Astrocyte (in vitro differentiated cells and primary cell): ENCODE data around the gene POLE4. TPM values are rescaled to one million over a fixed set of nuclear protein-coding genes. Genes with fewer than 3 reads are reported as not detected.

ENCODE experiments used
- DNase-seq: peaks from one replicate; pipeline ENCODE4 v3.0.0-alpha.2; 2010; ENCODE audit warnings: low read depth
- FAIRE-seq: peaks from 2 replicates; lab custom pipeline; 2011; peaks lifted over from hg19 to GRCh38; lab: Jason Lieb, UNC
- H2AFZ ChIP-seq: 2 replicates; pipeline ENCODE4 v1.6.0; 2012; ENCODE audit warnings: low read depth, low read length, inconsistent platforms
- H3K27ac ChIP-seq: 2 replicates; pipeline ENCODE4 v1.5.1; 2011; ENCODE audit warnings: low read depth, low read length, inconsistent platforms
- H3K27me3 ChIP-seq: 2 replicates; pipeline ENCODE4 v1.6.0; 2011; ENCODE audit warnings: low read length, inconsistent platforms; ENCODE audit not compliant: insufficient read depth
- H3K36me3 ChIP-seq: 2 replicates; pipeline ENCODE4 v1.5.1; 2011; ENCODE audit warnings: low read length, inconsistent platforms; ENCODE audit not compliant: insufficient read depth
- H3K4me1 ChIP-seq: 2 replicates; pipeline ENCODE4 v1.5.1; 2011; ENCODE audit warnings: low read length, inconsistent platforms; ENCODE audit not compliant: insufficient read depth
- H3K4me2 ChIP-seq: 2 replicates; pipeline ENCODE4 v1.6.0; 2012; ENCODE audit warnings: low read length, inconsistent platforms
- H3K4me3 ChIP-seq: 2 replicates; pipeline ENCODE4 v1.5.1; 2011; ENCODE audit warnings: low read depth, mild to moderate bottlenecking, low read length, inconsistent platforms; ENCODE audit not compliant: insufficient read depth
- H3K79me2 ChIP-seq: 2 replicates; pipeline ENCODE4 v1.6.0; 2012; ENCODE audit warnings: mild to moderate bottlenecking, low read length, inconsistent platforms; ENCODE audit not compliant: insufficient read depth
- H3K9ac ChIP-seq: 2 replicates; pipeline ENCODE4 v1.6.0; 2012; ENCODE audit warnings: mild to moderate bottlenecking, low read length, inconsistent platforms
- H3K9me3 ChIP-seq: 2 replicates; pipeline ENCODE4 v1.5.1; 2012; ENCODE audit warnings: low read depth, mild to moderate bottlenecking, low read length, inconsistent platforms; ENCODE audit not compliant: insufficient read depth
- H4K20me1 ChIP-seq: 2 replicates; pipeline ENCODE4 v1.6.0; 2012; ENCODE audit warnings: low read length, inconsistent platforms; ENCODE audit not compliant: insufficient read depth
- H3K27ac Mint-ChIP-seq: one replicate; pipeline ENCODE4 v1.8.0; 2021; ENCODE audit warnings: mild to moderate bottlenecking, mixed read lengths; ENCODE audit not compliant: unreplicated experiment
- H3K27me3 Mint-ChIP-seq: one replicate; pipeline ENCODE4 v1.8.0; 2021; ENCODE audit warnings: low read depth, mixed read lengths; ENCODE audit not compliant: unreplicated experiment
- H3K36me3 Mint-ChIP-seq: one replicate; pipeline ENCODE4 v1.8.0; 2021; ENCODE audit warnings: low read depth, mixed read lengths; ENCODE audit not compliant: unreplicated experiment
- H3K4me1 Mint-ChIP-seq: one replicate; pipeline ENCODE4 v1.8.0; 2021; ENCODE audit warnings: low read depth, mixed read lengths; ENCODE audit not compliant: unreplicated experiment
- H3K4me3 Mint-ChIP-seq: one replicate; pipeline ENCODE4 v1.8.0; 2021; ENCODE audit warnings: mild to moderate bottlenecking, moderate library complexity, mixed read lengths; ENCODE audit not compliant: unreplicated experiment
- H3K9me3 Mint-ChIP-seq: one replicate; pipeline ENCODE4 v1.8.0; 2021; ENCODE audit warnings: mild to moderate bottlenecking, mixed read lengths; ENCODE audit not compliant: unreplicated experiment
- EZH2 ChIP-seq: IDR thresholded peaks from 2 replicates; pipeline ENCODE4 v1.6.1; 2012; ENCODE audit warnings: mild to moderate bottlenecking, low read length, inconsistent platforms; ENCODE audit not compliant: insufficient read depth
- total RNA-seq: library from RNA; stranded (reverse); gene quantifications from 2 replicates; pipeline ENCODE4 v1.2.1, GENCODE V29; 2021
- TF ChIP-seq, protein P1 (sequence below): IDR thresholded peaks from 2 replicates; pipeline ENCODE4 v1.5.1; 2011; ENCODE audit warnings: low read depth, mild to moderate bottlenecking, inconsistent platforms, low read length, moderate library complexity; ENCODE audit not compliant: insufficient read depth

The POLE4 gene
- total RNA-seq, 1 donor from 2014 or later, result 57.2 TPM

- no peaks in the 10 kb centered on the region for H3K9me3 Mint-ChIP-seq
- no peak for DNase-seq
Observed at GRCh38 chr2:75018162-75018561, 59.7 kb downstream of the POLE4 start.

More at GRCh38 chr2:75018162-75018561, 59.7 kb downstream of the POLE4 start:
- Histone ChIP-seq H2AFZ (no peak overlapping the region), H3K4me2 (no peak overlapping the region), H3K4me3 (no peak overlapping the region), H3K4me1 (peaks cover 5% of the 10 kb centered on the region), H3K36me3 (no peaks in the 10 kb centered on the region), H3K27me3 (no peaks in the 10 kb centered on the region), H3K9me3 (no peaks in the 10 kb centered on the region), H3K27ac (no peak overlapping the region), H3K79me2 (no peaks in the 10 kb centered on the region), H4K20me1 (no peaks in the 10 kb centered on the region), H3K9ac (no peak overlapping the region)
- no peak overlapping the region for H3K27ac Mint-ChIP-seq
- H3K4me1 Mint-ChIP-seq, result peaks cover 11% of the 10 kb centered on the region
- TF ChIP-seq, protein P1, sequence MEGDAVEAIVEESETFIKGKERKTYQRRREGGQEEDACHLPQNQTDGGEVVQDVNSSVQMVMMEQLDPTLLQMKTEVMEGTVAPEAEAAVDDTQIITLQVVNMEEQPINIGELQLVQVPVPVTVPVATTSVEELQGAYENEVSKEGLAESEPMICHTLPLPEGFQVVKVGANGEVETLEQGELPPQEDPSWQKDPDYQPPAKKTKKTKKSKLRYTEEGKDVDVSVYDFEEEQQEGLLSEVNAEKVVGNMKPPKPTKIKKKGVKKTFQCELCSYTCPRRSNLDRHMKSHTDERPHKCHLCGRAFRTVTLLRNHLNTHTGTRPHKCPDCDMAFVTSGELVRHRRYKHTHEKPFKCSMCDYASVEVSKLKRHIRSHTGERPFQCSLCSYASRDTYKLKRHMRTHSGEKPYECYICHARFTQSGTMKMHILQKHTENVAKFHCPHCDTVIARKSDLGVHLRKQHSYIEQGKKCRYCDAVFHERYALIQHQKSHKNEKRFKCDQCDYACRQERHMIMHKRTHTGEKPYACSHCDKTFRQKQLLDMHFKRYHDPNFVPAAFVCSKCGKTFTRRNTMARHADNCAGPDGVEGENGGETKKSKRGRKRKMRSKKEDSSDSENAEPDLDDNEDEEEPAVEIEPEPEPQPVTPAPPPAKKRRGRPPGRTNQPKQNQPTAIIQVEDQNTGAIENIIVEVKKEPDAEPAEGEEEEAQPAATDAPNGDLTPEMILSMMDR, result no peak
- no peak for TF ChIP-seq EZH2
- H3K4me3 Mint-ChIP-seq, result no peak overlapping the region
- no peaks in the 10 kb centered on the region for H3K36me3 Mint-ChIP-seq
- FAIRE-seq, result no peak
- peaks cover 4% of the 10 kb centered on the region for H3K27me3 Mint-ChIP-seq

Other genes starting within 250 kb of the POLE4 start
- 46.2 and 46.7 TPM in 2 replicates for gene HK2, start 124.5 kb upstream of the POLE4 start, total RNA-seq
- gene TACR1, start 240.9 kb downstream of the POLE4 start, total RNA-seq, result not detected in 2 replicates